Retinal pigment epithelial cell (primary cell): ENCODE data around the gene ZCWPW2.

Experiments used
- DNase-seq: peaks from one replicate; pipeline ENCODE4 v3.0.0-alpha.2; 2010; ENCODE audit warnings: low read depth
- H3K4me3 ChIP-seq: 2 replicates; pipeline ENCODE4 v1.5.1; 2011; ENCODE audit warnings: mild to moderate bottlenecking, low read length, control low read depth, moderate library complexity
- CTCF ChIP-seq: conservative IDR thresholded peaks from 2 replicates; pipeline ENCODE4 v1.5.1; 2011; ENCODE audit warnings: low read depth, low read length, control low read depth, inconsistent platforms

Gene ZCWPW2

DNA sequence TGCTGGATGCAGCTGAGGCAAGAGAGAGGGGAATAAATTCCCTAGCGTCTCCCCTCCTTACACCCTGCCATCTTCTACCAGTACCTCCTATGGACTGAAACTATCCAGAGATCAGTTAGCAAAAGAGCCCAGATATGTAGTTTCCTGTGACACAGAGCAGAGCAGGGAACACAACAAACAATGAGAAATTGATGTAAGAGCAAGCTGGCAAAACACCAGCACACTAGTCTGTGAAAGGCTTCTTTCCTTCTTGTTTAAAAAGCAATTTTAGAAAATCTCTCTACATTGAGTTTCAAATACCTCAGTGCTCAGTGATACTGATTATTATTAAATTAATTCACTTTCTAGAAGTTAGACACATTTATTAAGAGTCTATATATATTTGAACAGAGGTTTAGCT is 215.7 kb downstream of the ZCWPW2 start:
- TF ChIP-seq CTCF: no peak
- no peak overlapping the region for H3K4me3 ChIP-seq
- no peak for DNase-seq

GRCh38 chr3:28569357-28569756 is 220.8 kb downstream of the ZCWPW2 start:
- DNase-seq: no peak
- no peak for TF ChIP-seq CTCF
- no peak overlapping the region for H3K4me3 ChIP-seq

DNA sequence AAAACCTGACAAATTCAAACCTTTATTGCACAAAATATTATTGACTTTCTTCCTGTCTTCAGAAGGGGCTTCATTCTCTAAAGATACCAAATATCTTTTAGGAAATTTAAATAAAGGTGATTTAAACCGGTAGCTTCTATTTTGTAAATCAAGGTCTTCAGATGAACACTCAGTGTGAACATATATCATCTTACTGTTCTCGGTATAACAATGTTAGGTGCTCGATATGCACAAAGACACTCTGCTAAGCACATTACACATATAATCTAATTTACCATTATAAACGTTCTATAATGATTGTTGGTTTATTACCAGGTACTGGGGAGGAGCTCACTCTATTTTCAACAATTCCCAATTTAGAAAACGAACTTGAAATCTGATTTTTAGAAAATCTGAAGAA is 225.5 kb downstream of the ZCWPW2 start:
- no peak overlapping the region for H3K4me3 ChIP-seq
- TF ChIP-seq CTCF: no peak
- no peak for DNase-seq

- DNase-seq: no peak
- H3K4me3 ChIP-seq: peak overlapping the region; percentile 60
- no peak for TF ChIP-seq CTCF
These were observed 226.7 kb downstream of the ZCWPW2 start for GRCh38 chr3:28575100-28575745.
